GM23338 (cell line): ENCODE data around the gene POMC.
"Not testable (repeated sequence)": the region's sequence is repeated elsewhere in the genome, so short reads cannot be mapped to it uniquely, and the experiment has no call there.

ENCODE experiments used
- CREB1 ChIP-seq: fragments of 250-450 bp; sonication (Bioruptor Pico); IDR thresholded peaks from 2 replicates; pipeline ENCODE4 v1.5.0; 2020; ENCODE audit warnings: low read depth, mild to moderate bottlenecking, moderate library complexity
- ETS1 ChIP-seq: IDR thresholded peaks from 2 replicates; pipeline ENCODE4 v1.6.1; 2016; ENCODE audit warnings: antibody characterized with exemption
- EZH2 ChIP-seq: fragments of 200-600 bp; sonication (generic); IDR thresholded peaks from one replicate; pipeline ENCODE4 v1.8.0; 2017; ENCODE audit warnings: antibody characterized with exemption, mild to moderate bottlenecking, low read depth; ENCODE audit not compliant: unreplicated experiment
- EZH2phosphoT487 ChIP-seq: fragments of 200-600 bp; sonication (generic); IDR thresholded peaks from one replicate; pipeline ENCODE4 v1.8.1; 2018; ENCODE audit warnings: antibody characterized with exemption; ENCODE audit not compliant: unreplicated experiment
- POLR2AphosphoS5 ChIP-seq: IDR thresholded peaks from 2 replicates; pipeline ENCODE4 v1.6.1; 2016; ENCODE audit warnings: antibody characterized with exemption, low read depth
- TF ChIP-seq, protein P1 (sequence below): IDR thresholded peaks from one replicate; pipeline ENCODE4 v1.6.1; 2018; ENCODE audit warnings: antibody characterized with exemption; ENCODE audit not compliant: unreplicated experiment
- TF ChIP-seq, protein P2 (sequence below), 2 experiments: fragments of 200-600 bp in 1 of 2; sonication (generic) in 1 of 2; conservative IDR thresholded peaks; 2 replicates each; pipeline versions ENCODE4 v1.5.1 to v1.6.1; 2016 to 2017; ENCODE audit warnings: antibody characterized with exemption in 2 of 2, low read depth in 2 of 2, mild to moderate bottlenecking in 2 of 2, moderate library complexity in 1 of 2

- not testable (repeated sequence) for TF ChIP-seq CREB1 (CRISPR knock-in tag); ETS1; EZH2; EZH2phosphoT487; POLR2AphosphoS5
- TF ChIP-seq, protein P1, sequence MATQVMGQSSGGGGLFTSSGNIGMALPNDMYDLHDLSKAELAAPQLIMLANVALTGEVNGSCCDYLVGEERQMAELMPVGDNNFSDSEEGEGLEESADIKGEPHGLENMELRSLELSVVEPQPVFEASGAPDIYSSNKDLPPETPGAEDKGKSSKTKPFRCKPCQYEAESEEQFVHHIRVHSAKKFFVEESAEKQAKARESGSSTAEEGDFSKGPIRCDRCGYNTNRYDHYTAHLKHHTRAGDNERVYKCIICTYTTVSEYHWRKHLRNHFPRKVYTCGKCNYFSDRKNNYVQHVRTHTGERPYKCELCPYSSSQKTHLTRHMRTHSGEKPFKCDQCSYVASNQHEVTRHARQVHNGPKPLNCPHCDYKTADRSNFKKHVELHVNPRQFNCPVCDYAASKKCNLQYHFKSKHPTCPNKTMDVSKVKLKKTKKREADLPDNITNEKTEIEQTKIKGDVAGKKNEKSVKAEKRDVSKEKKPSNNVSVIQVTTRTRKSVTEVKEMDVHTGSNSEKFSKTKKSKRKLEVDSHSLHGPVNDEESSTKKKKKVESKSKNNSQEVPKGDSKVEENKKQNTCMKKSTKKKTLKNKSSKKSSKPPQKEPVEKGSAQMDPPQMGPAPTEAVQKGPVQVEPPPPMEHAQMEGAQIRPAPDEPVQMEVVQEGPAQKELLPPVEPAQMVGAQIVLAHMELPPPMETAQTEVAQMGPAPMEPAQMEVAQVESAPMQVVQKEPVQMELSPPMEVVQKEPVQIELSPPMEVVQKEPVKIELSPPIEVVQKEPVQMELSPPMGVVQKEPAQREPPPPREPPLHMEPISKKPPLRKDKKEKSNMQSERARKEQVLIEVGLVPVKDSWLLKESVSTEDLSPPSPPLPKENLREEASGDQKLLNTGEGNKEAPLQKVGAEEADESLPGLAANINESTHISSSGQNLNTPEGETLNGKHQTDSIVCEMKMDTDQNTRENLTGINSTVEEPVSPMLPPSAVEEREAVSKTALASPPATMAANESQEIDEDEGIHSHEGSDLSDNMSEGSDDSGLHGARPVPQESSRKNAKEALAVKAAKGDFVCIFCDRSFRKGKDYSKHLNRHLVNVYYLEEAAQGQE: not testable (repeated sequence)
- TF ChIP-seq, protein P2, sequence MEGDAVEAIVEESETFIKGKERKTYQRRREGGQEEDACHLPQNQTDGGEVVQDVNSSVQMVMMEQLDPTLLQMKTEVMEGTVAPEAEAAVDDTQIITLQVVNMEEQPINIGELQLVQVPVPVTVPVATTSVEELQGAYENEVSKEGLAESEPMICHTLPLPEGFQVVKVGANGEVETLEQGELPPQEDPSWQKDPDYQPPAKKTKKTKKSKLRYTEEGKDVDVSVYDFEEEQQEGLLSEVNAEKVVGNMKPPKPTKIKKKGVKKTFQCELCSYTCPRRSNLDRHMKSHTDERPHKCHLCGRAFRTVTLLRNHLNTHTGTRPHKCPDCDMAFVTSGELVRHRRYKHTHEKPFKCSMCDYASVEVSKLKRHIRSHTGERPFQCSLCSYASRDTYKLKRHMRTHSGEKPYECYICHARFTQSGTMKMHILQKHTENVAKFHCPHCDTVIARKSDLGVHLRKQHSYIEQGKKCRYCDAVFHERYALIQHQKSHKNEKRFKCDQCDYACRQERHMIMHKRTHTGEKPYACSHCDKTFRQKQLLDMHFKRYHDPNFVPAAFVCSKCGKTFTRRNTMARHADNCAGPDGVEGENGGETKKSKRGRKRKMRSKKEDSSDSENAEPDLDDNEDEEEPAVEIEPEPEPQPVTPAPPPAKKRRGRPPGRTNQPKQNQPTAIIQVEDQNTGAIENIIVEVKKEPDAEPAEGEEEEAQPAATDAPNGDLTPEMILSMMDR (conservative IDR thresholded peaks at IDR 0.05; ENCODE audit: low read depth in 2 of 2): not testable (repeated sequence)
These were observed 17.4 kb downstream of the POMC start for GRCh38 chr2:25150993-25151392.
